Measurements from ENCODE around the gene INHBE. TPM values are rescaled to one million over a fixed set of nuclear protein-coding genes. Genes with fewer than 3 reads are reported as not detected.

The INHBE gene
- polyA plus RNA-seq, 3 donors: not detected

GRCh38 chr12:57461917-57462250, 6.8 kb downstream of the INHBE start:
- peak overlapping the region; percentile 89 for H3K4me2 ChIP-seq (replicated peaks; ENCODE audit: extremely low read depth, low read length, poor library complexity, severe bottlenecking)
- Mint-ChIP-seq H3K9me3 (peaks cover 0 to 8% (median 1%) of the 10 kb centered on the region in 7 donors), H3K36me3 (peaks cover 3 to 5% of the 10 kb centered on the region in 2 donors), H3K27ac (peak overlapping the region in 3 of 7 donors; percentile 46 to 72 (median 64)), H3K4me3 (peak overlapping the region; percentile 78 to 97), H3K4me1 (peaks cover 58% of the 10 kb centered on the region), H3K27me3 (ENCODE audit: low read depth in 3 of 3) (peaks cover 44 to 57% (median 48%) of the 10 kb centered on the region in 3 donors)
- no peaks in the 10 kb centered on the region for H3K36me3 ChIP-seq (replicated peaks in 1 of 2; ENCODE audit: control insufficient read depth in 1 of 2, insufficient read depth in 2 of 2, low read length in 2 of 2)
- H3K4me1 ChIP-seq (ENCODE audit: control insufficient read depth in 1 of 2, insufficient read depth in 2 of 2, low read length in 2 of 2): peaks cover 42 to 59% of the 10 kb centered on the region in 2 donors
- no peaks in the 10 kb centered on the region for H3K79me2 ChIP-seq (ENCODE audit: insufficient read depth, low read length)
- peak in 1 of 3 donors; percentile 43 for DNase-seq
- no peak overlapping the region for H3K27ac ChIP-seq (ENCODE audit: low read depth in 1 of 2, low read length in 2 of 2)
- intact Hi-C loops (cut with micrococcal nuclease): loop anchor here in 1 of 2 donors (5.0 kb wide), 1 partner anchor 530 kb away; the partner anchor contains the start of gene SDR9C7
- peaks cover 15 to 26% of the 10 kb centered on the region in 2 donors for H3K27me3 ChIP-seq (ENCODE audit: control insufficient read depth in 2 of 2, insufficient read depth in 2 of 2, low read length in 2 of 2)
- 0% methylated on average over 2 of the region's 9 CpGs for WGBS (ENCODE audit: insufficient coverage)
- H3K9ac ChIP-seq (ENCODE audit: insufficient read depth, low read length, poor library complexity, severe bottlenecking): peak overlapping the region; percentile 25
- H3K4me3 ChIP-seq (replicated peaks in 1 of 3; ENCODE audit: low read depth in 2 of 3, low read length in 3 of 3): peak overlapping the region; percentile 18 to 75 (median 44)
- TF ChIP-seq, protein P1, sequence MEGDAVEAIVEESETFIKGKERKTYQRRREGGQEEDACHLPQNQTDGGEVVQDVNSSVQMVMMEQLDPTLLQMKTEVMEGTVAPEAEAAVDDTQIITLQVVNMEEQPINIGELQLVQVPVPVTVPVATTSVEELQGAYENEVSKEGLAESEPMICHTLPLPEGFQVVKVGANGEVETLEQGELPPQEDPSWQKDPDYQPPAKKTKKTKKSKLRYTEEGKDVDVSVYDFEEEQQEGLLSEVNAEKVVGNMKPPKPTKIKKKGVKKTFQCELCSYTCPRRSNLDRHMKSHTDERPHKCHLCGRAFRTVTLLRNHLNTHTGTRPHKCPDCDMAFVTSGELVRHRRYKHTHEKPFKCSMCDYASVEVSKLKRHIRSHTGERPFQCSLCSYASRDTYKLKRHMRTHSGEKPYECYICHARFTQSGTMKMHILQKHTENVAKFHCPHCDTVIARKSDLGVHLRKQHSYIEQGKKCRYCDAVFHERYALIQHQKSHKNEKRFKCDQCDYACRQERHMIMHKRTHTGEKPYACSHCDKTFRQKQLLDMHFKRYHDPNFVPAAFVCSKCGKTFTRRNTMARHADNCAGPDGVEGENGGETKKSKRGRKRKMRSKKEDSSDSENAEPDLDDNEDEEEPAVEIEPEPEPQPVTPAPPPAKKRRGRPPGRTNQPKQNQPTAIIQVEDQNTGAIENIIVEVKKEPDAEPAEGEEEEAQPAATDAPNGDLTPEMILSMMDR (IDR thresholded peaks at IDR 0.05): no peak
- peaks cover 0 to 4% of the 10 kb centered on the region in 2 donors for H3K9me3 ChIP-seq (replicated peaks in 1 of 2; ENCODE audit: control insufficient read depth in 1 of 2, insufficient read depth in 1 of 2, low read length in 2 of 2)
- peaks cover 11% of the 10 kb centered on the region for H4K20me1 ChIP-seq (ENCODE audit: insufficient read depth, low read length)
- peak overlapping the region; percentile 61 for H2AFZ ChIP-seq (ENCODE audit: insufficient read depth, low read depth, low read length, poor library complexity, severe bottlenecking)

- TF ChIP-seq, protein P1 (IDR thresholded peaks at IDR 0.05): peak; percentile 89
- H3K4me1 Mint-ChIP-seq: peaks cover 57% of the 10 kb centered on the region
- H3K27ac Mint-ChIP-seq: peak overlapping the region in 5 of 7 donors; percentile 60 to 86 (median 72)
- intact Hi-C loops (cut with micrococcal nuclease): loop anchor here in 1 of 2 donors (5.0 kb wide), 1 partner anchor 530 kb away; the partner anchor contains the start of gene SDR9C7
- H3K4me2 ChIP-seq (replicated peaks; ENCODE audit: extremely low read depth, low read length, poor library complexity, severe bottlenecking): peak overlapping the region; percentile 89
- H3K4me1 ChIP-seq (ENCODE audit: control insufficient read depth in 1 of 2, insufficient read depth in 2 of 2, low read length in 2 of 2): peaks cover 42 to 59% of the 10 kb centered on the region in 2 donors
- peaks cover 16% of the 10 kb centered on the region for H4K20me1 ChIP-seq (ENCODE audit: insufficient read depth, low read length)
- H3K9me3 ChIP-seq (replicated peaks in 1 of 2; ENCODE audit: control insufficient read depth in 1 of 2, insufficient read depth in 1 of 2, low read length in 2 of 2): peaks cover 0 to 4% of the 10 kb centered on the region in 2 donors
- no peak overlapping the region for H3K27ac ChIP-seq (ENCODE audit: low read depth in 1 of 2, low read length in 2 of 2)
- peak overlapping the region; percentile 25 for H3K9ac ChIP-seq (ENCODE audit: insufficient read depth, low read length, poor library complexity, severe bottlenecking)
- no peaks in the 10 kb centered on the region for H3K79me2 ChIP-seq (ENCODE audit: insufficient read depth, low read length)
- peak overlapping the region; percentile 61 for H2AFZ ChIP-seq (ENCODE audit: insufficient read depth, low read depth, low read length, poor library complexity, severe bottlenecking)
- 0% methylated on average over 5 of the region's 28 CpGs for WGBS (ENCODE audit: insufficient coverage)
- H3K36me3 Mint-ChIP-seq: peaks cover 7 to 10% of the 10 kb centered on the region in 2 donors
- H3K9me3 Mint-ChIP-seq: peaks cover 0 to 8% (median 1%) of the 10 kb centered on the region in 7 donors
- DNase-seq: peak; percentile 70 to 77 (median 71)
- H3K4me3 ChIP-seq (replicated peaks in 1 of 3; ENCODE audit: low read depth in 2 of 3, low read length in 3 of 3): peak overlapping the region; percentile 18 to 75 (median 44)
- H3K4me3 Mint-ChIP-seq: peak overlapping the region; percentile 78 to 97
- peaks cover 15 to 26% of the 10 kb centered on the region in 2 donors for H3K27me3 ChIP-seq (ENCODE audit: control insufficient read depth in 2 of 2, insufficient read depth in 2 of 2, low read length in 2 of 2)
- peaks cover 44 to 57% (median 48%) of the 10 kb centered on the region in 3 donors for H3K27me3 Mint-ChIP-seq (ENCODE audit: low read depth in 3 of 3)
- H3K36me3 ChIP-seq (replicated peaks in 1 of 2; ENCODE audit: control insufficient read depth in 1 of 2, insufficient read depth in 2 of 2, low read length in 2 of 2): peaks cover 0 to 4% of the 10 kb centered on the region in 2 donors
Observed at GRCh38 chr12:57462251-57462911, 7.3 kb downstream of the INHBE start.
